GM21381 (cell line): ENCODE measurements around the gene NUCB1.
"Not testable (repeated sequence)": the region's sequence is repeated elsewhere in the genome, so short reads cannot be mapped to it uniquely, and the experiment has no call there.

Experiments
- ATAC-seq: cut with Tn5 transposase; IDR thresholded peaks from one replicate; pipeline ENCODE4 v1.9.1; 2021; ENCODE audit warnings: mild to moderate bottlenecking, moderate library complexity; ENCODE audit not compliant: unreplicated experiment

NUCB1 gene

GRCh38 chr19:48902291-48902690, 2.2 kb downstream of the NUCB1 start:
- not testable (repeated sequence) for ATAC-seq

GRCh38 chr19:48903788-48904187, 3.7 kb downstream of the NUCB1 start:
- not testable (repeated sequence) for ATAC-seq

- no peak for ATAC-seq
These were observed 5.6 kb downstream of the NUCB1 start for GRCh38 chr19:48905664-48906063.

- no peak for ATAC-seq
These were observed 6.2 kb downstream of the NUCB1 start for GRCh38 chr19:48906324-48906723.

- no peak for ATAC-seq
These were observed 7.6 kb downstream of the NUCB1 start for GRCh38 chr19:48907671-48908070.

GRCh38 chr19:48909424-48910077, 9.4 kb downstream of the NUCB1 start:
- ATAC-seq, result not testable (repeated sequence)

- ATAC-seq, result no peak
These were observed 10.7 kb downstream of the NUCB1 start for GRCh38 chr19:48910803-48911202.

GRCh38 chr19:48913114-48913889, 13.2 kb downstream of the NUCB1 start:
- ATAC-seq, result no peak

GRCh38 chr19:48914181-48914580, 14.1 kb downstream of the NUCB1 start:
- no peak for ATAC-seq

- ATAC-seq, result no peak
These were observed 15.6 kb downstream of the NUCB1 start for GRCh38 chr19:48915757-48916156.

GRCh38 chr19:48918071-48918470, 18.0 kb downstream of the NUCB1 start:
- ATAC-seq, result no peak

GRCh38 chr19:48918801-48919247, 18.7 kb downstream of the NUCB1 start:
- ATAC-seq, result no peak

GRCh38 chr19:48919271-48919670, 19.2 kb downstream of the NUCB1 start:
- ATAC-seq, result not testable (repeated sequence)

GRCh38 chr19:48920949-48921348, 20.8 kb downstream of the NUCB1 start:
- ATAC-seq, result no peak

- ATAC-seq, result no peak
These were observed 21.8 kb downstream of the NUCB1 start for GRCh38 chr19:48921721-48922500.

- no peak for ATAC-seq
These were observed 22.7 kb downstream of the NUCB1 start for GRCh38 chr19:48922548-48923490.

- ATAC-seq, result no peak
These were observed 25.2 kb downstream of the NUCB1 start for GRCh38 chr19:48925240-48925843.

- not testable (repeated sequence) for ATAC-seq
These were observed 25.8 kb downstream of the NUCB1 start for GRCh38 chr19:48925890-48926289.

GRCh38 chr19:48926909-48927308, 26.8 kb downstream of the NUCB1 start:
- no peak for ATAC-seq

- not testable (repeated sequence) for ATAC-seq
These were observed 27.6 kb downstream of the NUCB1 start for GRCh38 chr19:48927692-48928091.
